GM13977 (cell line): Measurements from ENCODE around the gene PTAFR.

Experiments
- DNase-seq: peaks from one replicate; pipeline ENCODE4 v3.0.0; 2012; ENCODE audit warnings: low spot score
- CTCF ChIP-seq: IDR thresholded peaks from 2 replicates; pipeline ENCODE4 v1.5.1; 2012; ENCODE audit warnings: mild to moderate bottlenecking, control low read depth; ENCODE audit not compliant: insufficient read depth; ENCODE audit errors: extremely low read depth, missing control alignments
- in situ Hi-C: fragments of 300-500 bp; cut with MboI; formaldehyde crosslinking; loops from one replicate; pipeline ENCODE4 v1.12.0; 2022; ENCODE audit warnings: low sequenced_read_pairs, low pct_unique_long_range_greater_than_20kb, mixed read lengths, inconsistent platforms; ENCODE audit not compliant: unreplicated experiment

PTAFR gene

GRCh38 chr1:28113242-28113572 is 63.3 kb downstream of the PTAFR start:
- in situ Hi-C loops: no loop called here
- TF ChIP-seq CTCF: peak; percentile 60
- no peak for DNase-seq

- no peak for DNase-seq
- TF ChIP-seq CTCF: no peak
Observed at GRCh38 chr1:28112388-28113241, 63.9 kb downstream of the PTAFR start.

GRCh38 chr1:28111157-28111556 is 65.3 kb downstream of the PTAFR start:
- in situ Hi-C loops: no loop called here
- no peak for TF ChIP-seq CTCF
- peak; percentile 18 for DNase-seq

More at GRCh38 chr1:28112388-28113241, 63.9 kb downstream of the PTAFR start:
- in situ Hi-C loops: no loop called here

GRCh38 chr1:28110555-28110954 is 65.9 kb downstream of the PTAFR start:
- no peak for DNase-seq
- no peak for TF ChIP-seq CTCF
- in situ Hi-C loops: no loop called here

GRCh38 chr1:28109639-28110038 is 66.9 kb downstream of the PTAFR start:
- TF ChIP-seq CTCF: no peak
- in situ Hi-C loops: no loop called here
- no peak for DNase-seq

- no peak for DNase-seq
- in situ Hi-C loops: no loop called here
- no peak for TF ChIP-seq CTCF
Observed at GRCh38 chr1:28108001-28108400, 68.5 kb downstream of the PTAFR start.
